ENCODE results near the gene NOVA1.
"Not testable (repeated sequence)": the region's sequence is repeated elsewhere in the genome, so short reads cannot be mapped to it uniquely, and the experiment has no call there.

NOVA1 gene

GRCh38 chr14:26597589-26598080, at the start of gene NOVA1:
Gene NOVA1, minus strand, starts transcription at chr14:26598033. Its CDS starts 597 bp downstream, at chr14:26597436.
- no peak for TF ChIP-seq CTCF (IDR thresholded peaks at IDR 0.05; ENCODE audit: low read length, missing control alignments)
- no peak for DNase-seq (ENCODE audit: low read depth)
- H3K4me3 ChIP-seq (replicated peaks; ENCODE audit: low read depth, low read length): peak within 1 kb of the TSS; percentile 77

GRCh38 chr14:26645057-26645456, 47.2 kb upstream of the NOVA1 start:
- not testable (repeated sequence) for H3K4me3 ChIP-seq (replicated peaks; ENCODE audit: low read depth, low read length); DNase-seq (ENCODE audit: low read depth)

- no peak for TF ChIP-seq CTCF (IDR thresholded peaks at IDR 0.05; ENCODE audit: low read length, missing control alignments)
- DNase-seq (ENCODE audit: low read depth): peak; percentile 52
- H3K4me3 ChIP-seq (replicated peaks; ENCODE audit: low read depth, low read length): no peak overlapping the region
These were observed 38.7 kb upstream of the NOVA1 start for GRCh38 chr14:26636561-26636960.

GRCh38 chr14:26634946-26635345, 37.1 kb upstream of the NOVA1 start:
- DNase-seq (ENCODE audit: low read depth); H3K4me3 ChIP-seq (replicated peaks; ENCODE audit: low read depth, low read length): not testable (repeated sequence)

GRCh38 chr14:26626256-26626655, 28.4 kb upstream of the NOVA1 start:
- no peak overlapping the region for H3K4me3 ChIP-seq (replicated peaks; ENCODE audit: low read depth, low read length)
- no peak for TF ChIP-seq CTCF (IDR thresholded peaks at IDR 0.05; ENCODE audit: low read length, missing control alignments)
- no peak for DNase-seq (ENCODE audit: low read depth)

GRCh38 chr14:26622611-26623010, 24.8 kb upstream of the NOVA1 start:
- H3K4me3 ChIP-seq (replicated peaks; ENCODE audit: low read depth, low read length): no peak overlapping the region
- DNase-seq (ENCODE audit: low read depth): no peak
- no peak for TF ChIP-seq CTCF (IDR thresholded peaks at IDR 0.05; ENCODE audit: low read length, missing control alignments)

- no peak for TF ChIP-seq CTCF (IDR thresholded peaks at IDR 0.05; ENCODE audit: low read length, missing control alignments)
- peak; percentile 32 for DNase-seq (ENCODE audit: low read depth)
- no peak overlapping the region for H3K4me3 ChIP-seq (replicated peaks; ENCODE audit: low read depth, low read length)
These were observed 24.2 kb upstream of the NOVA1 start for GRCh38 chr14:26621807-26622560.

GRCh38 chr14:26621364-26621763, 23.5 kb upstream of the NOVA1 start:
- no peak for DNase-seq (ENCODE audit: low read depth)
- no peak overlapping the region for H3K4me3 ChIP-seq (replicated peaks; ENCODE audit: low read depth, low read length)
- TF ChIP-seq CTCF (IDR thresholded peaks at IDR 0.05; ENCODE audit: low read length, missing control alignments): no peak
